DMS 273 treated with DMSO at 0.1 percent for 48 hours (cell line): ENCODE results near the gene REXO2.

Experiments
- DNase-seq: peaks from one replicate; lab custom pipeline; 2025; lab: John Stamatoyannopoulos, UW

REXO2 gene

DNA sequence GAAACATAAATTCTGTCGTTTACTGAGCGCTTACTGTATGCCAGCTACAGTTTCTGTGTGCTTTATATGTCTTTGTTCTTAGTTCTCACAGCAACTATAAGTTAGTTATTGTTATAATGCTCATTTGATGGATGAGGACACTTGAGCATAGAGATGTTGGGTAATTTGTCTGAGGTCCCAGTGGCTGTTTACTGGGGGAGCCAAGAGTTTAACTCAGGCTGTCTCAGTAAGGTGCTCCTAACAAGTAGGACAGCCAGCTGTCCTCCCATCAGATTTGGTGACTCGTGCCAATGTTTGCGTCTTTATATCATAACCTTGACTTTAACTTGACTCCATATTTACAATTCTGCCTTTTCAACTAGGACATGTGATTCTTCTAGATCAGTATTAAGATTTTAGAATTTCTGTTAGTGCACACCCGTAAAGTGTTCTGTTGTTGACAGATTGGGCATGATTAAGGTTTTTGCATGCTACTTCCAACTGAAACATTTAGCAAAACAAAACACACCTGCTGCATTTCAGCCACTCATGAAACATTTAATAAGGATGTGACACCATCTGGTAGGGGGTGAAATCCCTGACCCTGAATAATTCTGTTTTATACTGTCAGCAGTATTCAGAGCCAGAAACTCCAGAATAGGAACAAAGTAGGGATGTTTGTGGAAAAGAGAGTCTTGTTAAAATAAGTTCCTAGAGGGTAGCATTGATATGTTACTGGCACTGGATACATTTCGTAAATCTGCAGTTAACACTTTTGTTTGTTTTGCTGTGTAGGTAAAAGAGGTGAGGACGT lies 1.9 kb downstream of the REXO2 start:
- no peak for DNase-seq

DNA sequence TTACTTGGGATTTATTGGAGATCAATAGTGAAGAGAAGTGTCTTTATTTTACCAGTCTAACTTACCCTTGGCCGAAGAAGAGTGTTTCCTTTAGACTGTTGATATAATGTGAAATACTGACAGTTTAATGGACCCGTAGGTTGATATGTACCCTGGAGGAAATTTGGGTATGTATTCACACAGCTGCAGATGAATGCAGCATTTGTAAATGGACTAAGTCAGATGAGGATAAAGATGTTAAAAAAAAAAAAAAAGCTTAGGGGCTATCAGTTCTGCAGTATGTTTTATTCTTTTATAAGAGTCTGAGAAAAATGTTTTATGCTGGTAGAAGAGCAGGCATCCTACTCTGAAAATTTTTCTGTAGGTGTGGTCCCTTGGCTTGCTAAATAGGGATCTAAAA lies 2.7 kb downstream of the REXO2 start:
- no peak for DNase-seq

DNA sequence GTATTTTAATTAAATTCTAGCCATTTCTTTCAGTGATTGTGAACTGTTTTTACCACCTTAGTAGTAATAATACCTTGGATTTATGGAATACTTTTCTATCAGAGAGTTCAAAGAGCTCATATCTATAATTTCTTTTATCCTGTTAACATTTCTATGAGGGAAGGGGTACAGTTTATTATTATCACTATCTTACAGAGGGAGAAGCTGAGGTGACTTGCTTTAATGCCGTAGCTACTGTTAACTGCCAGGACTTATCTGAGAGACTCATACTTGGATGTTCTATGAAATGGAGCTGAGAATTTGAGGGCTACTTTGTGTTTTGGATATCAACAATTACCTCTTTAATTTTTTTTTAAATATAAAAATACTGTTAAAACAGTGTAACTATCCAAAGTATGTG lies 3.3 kb downstream of the REXO2 start:
- DNase-seq = no peak

DNA sequence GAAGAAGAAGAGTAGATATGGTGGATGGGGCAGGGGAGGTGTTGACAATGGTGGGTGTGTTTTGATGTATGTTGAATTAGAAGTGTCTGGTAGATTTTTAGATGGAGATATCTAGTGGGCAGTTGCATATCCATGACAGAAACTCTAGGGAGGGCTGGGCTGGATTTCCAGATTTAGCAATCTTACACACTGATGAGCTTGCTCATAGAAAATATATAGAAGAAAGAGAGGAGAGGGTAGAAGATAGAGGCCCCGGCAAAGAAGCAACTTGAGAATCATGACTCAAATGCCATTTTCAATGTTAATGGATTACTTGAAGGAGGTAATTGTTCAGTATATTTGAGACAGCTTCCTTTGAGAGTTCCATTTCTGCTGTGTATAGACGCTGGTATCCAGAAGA lies 8.2 kb downstream of the REXO2 start:
- no peak for DNase-seq

DNA sequence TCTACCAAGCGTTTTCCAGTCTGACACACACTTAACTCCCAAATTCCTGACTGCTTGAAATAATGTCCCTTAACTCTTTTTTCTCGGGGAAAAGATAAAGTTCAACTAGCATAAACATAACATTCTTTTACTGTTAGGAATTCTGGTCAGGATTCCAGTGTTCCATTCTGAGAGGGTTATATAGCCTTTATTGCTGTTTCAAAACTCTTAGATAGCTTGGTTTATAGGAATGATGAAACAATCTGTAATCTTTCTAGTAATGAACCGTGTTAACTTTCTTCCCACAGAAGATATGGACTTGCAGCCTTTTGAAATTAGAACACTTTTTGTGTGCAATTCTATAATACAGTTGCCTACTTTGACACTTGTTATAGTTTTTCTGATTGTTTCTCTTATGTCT lies 8.6 kb downstream of the REXO2 start:
- DNase-seq = no peak

DNA sequence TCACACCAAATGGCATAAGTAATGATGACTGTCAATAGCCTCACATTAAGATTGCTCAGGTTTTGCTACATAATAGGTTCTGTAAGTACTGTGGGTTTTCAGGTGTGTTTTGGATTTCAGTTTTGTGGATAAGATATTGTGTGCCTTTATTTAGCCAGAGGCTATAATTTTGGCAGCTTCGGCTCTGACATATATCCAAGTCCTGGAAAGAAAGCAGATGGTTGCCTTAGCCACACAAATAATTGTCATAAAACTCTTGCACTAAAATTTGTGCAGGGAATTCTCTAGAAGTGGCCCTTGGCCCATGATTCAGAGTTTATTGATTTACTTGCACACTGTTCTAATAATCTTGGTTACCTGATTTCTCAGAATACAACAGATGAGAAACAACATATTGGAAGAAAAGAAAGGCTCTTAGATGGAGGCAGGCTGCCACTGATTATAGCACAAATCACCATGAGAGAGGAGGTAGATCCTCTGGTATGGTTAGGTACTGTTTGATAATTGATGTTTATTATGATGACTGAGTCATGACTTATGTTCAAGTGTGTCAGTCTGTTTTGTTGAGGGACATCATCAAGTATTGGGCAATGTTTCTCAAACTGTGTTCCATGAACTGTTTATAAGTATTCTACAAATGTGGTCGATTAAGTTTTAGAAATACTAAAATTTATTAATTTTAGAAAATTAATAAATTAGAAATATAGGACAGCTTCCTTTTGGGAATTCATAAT lies 9.6 kb downstream of the REXO2 start:
- DNase-seq = no peak

DNA sequence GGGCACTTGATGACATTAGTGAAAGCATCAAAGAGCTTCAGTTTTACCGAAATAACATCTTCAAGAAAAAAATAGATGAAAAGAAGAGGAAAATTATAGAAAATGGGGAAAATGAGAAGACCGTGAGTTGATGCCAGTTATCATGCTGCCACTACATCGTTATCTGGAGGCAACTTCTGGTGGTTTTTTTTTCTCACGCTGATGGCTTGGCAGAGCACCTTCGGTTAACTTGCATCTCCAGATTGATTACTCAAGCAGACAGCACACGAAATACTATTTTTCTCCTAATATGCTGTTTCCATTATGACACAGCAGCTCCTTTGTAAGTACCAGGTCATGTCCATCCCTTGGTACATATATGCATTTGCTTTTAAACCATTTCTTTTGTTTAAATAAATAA lies 10.6 kb downstream of the REXO2 start:
- DNase-seq = no peak

DNA sequence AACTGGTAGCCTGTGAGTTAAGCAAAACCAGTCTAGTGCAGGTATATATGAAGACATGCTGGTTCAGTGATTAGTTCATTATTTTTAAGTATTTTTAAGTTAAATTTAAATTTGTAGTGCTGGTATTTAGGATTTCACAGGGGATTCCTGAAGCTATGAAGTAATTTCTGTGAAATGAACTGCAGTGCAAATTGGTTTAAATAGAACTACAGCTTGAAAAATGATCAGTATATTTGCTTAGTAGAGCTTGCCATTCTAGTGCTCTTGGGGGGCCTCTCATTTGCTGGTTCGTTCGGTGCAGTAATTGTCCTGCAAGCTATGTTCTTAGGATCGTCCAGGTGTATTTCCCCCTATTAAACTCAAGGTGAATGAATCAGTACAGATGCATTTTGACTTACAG lies 13.1 kb downstream of the REXO2 start:
- no peak for DNase-seq

DNA sequence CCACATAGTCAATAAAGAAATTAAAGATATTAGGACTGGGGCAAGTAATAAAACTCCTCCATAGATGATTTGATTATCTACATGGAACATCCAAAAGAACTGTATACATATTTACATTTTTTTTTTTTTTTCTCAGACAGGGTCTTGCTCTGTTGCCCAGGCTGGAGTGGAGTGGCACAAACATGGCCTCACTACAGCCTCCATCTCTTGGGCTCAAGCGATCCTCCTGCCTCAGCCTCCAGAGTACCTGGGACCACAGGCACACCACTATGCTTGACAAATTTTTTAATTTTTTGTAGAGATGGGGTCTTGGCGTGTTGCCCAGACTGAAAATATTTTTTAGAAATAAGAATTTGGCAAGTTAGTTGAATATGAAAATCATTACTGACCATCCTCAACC lies 24.7 kb downstream of the REXO2 start:
- no peak for DNase-seq

DNA sequence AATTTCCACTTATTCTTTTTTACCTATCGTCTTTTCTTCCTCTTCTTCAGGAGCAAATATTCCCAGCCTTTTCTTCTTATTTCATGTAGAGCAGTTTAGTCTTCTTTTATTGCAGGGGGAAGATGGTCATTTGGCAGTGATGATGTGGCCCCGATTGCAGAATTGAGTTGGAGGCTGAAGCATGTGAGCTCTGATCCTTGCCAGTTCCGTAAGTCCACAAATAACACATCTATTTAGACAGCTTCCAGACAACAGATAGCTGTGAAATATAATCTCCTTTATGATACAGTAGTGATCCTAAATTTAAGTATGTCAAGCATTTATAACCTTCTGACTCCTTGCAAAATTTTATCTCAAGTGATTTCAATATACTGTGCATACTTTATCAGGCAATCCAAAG lies 27.5 kb downstream of the REXO2 start:
- no peak for DNase-seq

DNA sequence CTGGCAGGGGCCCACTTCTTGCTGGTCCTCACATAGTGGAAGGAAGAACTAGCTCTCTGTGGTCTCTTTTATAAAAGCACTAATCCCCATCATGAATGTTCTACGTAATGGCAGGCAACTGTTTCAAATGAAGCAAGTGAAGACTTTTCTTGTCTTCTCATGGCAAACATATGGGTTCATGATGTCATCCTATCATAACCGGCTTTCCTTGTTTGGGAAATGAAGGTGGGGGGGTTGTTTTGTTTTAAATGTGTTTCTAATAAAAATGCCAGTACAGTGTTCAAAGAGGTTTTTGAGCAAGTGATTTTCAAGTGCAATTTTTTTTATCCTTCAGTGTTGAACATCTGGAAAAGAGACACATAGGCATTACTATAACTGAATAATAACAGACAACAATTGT lies 33.4 kb downstream of the REXO2 start:
- no peak for DNase-seq

DNA sequence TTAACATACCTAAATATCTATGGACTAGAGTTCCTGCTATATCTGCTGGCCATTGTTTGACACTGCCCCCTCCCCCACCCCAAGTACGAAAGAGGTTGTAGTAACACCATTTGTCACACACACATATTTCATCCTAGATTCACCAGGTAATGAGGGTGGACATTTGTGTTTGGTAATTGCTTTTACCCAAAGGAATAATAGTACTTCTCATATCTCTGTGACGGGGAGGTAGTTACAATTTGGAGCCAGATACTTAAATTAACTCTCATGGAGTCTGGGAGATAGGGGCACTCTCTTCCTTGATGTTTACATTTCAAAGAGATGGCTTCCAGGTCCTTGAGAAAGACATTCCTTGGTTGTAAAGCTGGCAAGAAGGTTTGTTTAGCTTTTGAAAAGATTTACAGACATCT lies 38.7 kb downstream of the REXO2 start:
- no peak for DNase-seq

DNA sequence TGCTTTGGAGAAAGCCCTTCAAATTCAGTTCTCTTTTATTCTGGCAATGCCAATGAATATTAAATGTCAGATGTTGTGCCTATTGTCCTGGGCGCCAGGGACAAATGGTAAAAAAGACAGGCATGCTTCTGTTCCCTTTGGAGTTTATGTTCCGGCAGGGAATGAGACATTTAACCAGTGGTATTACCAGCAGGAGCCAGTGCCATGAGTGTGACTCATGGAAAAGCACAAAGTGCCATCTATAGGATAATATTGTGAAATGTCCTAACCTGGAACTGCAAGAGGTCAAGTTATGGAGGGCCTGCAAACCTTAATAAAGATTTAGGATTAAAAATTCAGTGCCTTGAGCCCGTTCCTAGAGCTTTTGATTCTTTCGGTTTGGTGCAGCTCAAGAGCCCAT lies 39.5 kb downstream of the REXO2 start:
- no peak for DNase-seq

DNA sequence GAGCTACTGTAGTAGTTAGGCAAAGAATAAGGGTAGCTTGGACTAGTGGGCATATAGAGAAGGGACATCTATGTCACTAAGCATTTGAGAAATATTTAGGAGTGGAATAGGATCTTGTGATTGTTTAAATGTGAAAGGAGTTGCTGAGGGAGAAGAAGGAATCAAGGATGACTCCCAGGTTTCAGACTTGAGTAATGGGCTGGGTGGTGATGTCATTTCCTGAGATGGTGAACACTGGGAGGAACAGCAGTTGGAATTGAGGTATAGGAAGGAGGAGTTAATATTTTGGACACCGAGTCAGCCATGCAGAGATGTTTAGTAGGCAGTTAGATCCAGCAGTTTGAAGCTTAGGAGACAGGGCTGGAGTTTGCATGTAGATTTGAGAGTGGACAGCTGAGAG lies 40.1 kb downstream of the REXO2 start:
- no peak for DNase-seq

DNA sequence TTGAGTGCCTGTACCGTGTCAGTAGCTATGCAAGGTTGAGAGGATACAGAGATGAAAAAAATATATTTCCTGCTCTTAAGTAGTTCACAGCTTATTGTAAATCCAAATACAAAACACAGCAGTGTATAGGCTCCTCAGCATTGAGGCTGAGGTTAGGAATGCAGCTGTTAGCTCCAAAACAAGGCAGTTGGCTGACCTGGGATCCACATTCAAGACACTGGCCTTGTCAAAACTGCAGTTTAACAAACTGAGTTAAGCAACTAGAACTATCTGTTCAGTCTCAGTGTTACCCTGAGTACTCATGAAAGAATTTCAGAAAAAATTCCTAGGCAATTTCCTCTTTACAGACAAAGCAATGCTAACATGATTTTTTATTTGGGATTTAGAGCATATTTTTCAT lies 42.8 kb downstream of the REXO2 start:
- DNase-seq = no peak

DNA sequence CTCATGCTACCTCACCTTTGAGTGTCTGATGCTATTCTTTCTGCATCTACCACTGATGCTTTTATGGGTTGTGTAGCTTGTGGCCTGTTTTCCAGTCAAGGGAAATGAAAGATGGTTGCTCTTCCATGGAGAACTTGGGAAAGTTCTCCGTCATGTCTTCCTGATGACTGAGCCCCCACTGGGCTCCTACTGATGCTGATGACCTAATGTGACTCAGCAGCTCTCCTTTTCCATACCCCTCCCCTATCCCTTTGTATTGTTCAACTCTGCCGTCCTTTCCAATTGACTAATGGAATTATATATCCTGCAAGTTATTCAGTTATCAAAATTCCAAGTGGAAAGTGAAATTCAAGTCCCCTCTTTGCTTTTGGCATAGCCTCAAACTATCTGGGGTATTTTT lies 44.7 kb downstream of the REXO2 start:
- no peak for DNase-seq

DNA sequence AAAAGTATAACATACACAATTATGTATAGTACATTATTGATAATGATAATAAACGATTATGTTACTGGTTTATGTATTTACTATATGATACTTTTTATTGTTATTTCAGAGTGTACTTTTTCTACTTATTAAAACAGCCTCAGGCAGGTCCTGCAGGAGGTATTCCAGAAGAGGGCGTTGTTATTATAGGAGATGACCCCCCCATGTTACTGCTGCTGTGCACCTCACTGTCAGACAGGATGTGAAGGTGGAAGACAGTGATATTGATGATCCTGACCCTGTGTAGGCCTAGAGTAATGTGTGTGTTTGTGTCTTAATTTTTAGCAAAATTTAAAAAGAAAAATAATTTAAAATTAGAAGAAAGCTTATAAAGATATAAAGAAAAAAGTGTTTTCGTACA lies 57.6 kb downstream of the REXO2 start:
- DNase-seq = no peak

DNA sequence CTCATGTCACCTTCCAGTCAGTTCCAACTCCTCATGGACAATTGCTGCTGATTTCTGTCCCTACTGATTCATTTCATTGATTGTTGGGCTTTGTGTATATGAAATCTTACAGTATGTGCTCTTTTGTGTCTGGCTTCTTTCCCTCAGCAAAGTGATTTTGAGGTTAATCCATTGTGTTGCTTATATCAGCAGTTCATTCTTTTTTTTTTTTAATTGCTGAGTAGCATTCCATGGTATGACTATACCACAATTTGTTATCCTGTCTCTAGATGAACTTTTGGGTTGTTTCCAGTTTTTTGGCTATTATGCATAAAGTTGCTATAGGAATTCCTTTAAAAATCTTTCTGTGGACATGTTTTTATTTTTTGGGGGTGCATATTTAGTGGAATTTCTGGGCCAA lies 60.5 kb downstream of the REXO2 start:
- DNase-seq = no peak
